OCI-LY3 (cell line): Measurements from ENCODE around the gene LYSMD2.
"Not testable (repeated sequence)": the region's sequence is repeated elsewhere in the genome, so short reads cannot be mapped to it uniquely, and the experiment has no call there.

Experiments
- H2AFZ ChIP-seq: fragments of 200-600, 300-600 bp; shearing (Covaris generic); 2 replicates; pipeline ENCODE4 v1.6.0; 2014; ENCODE audit warnings: antibody characterized with exemption, low read depth, low read length
- H3K27ac ChIP-seq: fragments of 200-600, 300-600 bp; sonication (generic); 2 replicates; pipeline ENCODE4 v1.5.1; 2014; ENCODE audit warnings: mild to moderate bottlenecking, low read length, moderate library complexity, mixed read lengths
- H3K27me3 ChIP-seq: fragments of 200-600, 300-600 bp; sonication (generic); 2 replicates; pipeline ENCODE4 v1.6.1; 2014; ENCODE audit warnings: low read depth, low read length, mixed read lengths
- H3K36me3 ChIP-seq: fragments of 200-600, 300-600 bp; sonication (generic); replicated peaks from 2 replicates; pipeline ENCODE3; 2014; ENCODE audit warnings: low read depth, low read length, mixed read lengths
- H3K4me1 ChIP-seq: fragments of 300-600, 200-600 bp; sonication (generic); 2 replicates; pipeline ENCODE4 v1.6.1; 2014; ENCODE audit warnings: low read length, mixed read lengths
- H3K4me2 ChIP-seq: fragments of 200-600, 300-600 bp; sonication (generic); 2 replicates; pipeline ENCODE4 v1.6.1; 2014; ENCODE audit warnings: low read length, mixed read lengths
- H3K4me3 ChIP-seq: fragments of 300-600, 200-600 bp; sonication (generic); 2 replicates; pipeline ENCODE4 v1.5.1; 2014; ENCODE audit warnings: antibody characterized with exemption, mild to moderate bottlenecking, low read length, moderate library complexity
- H3K79me2 ChIP-seq: fragments of 300-600, 200-600 bp; shearing (Covaris generic); 2 replicates; pipeline ENCODE4 v1.6.1; 2014; ENCODE audit warnings: mild to moderate bottlenecking, low read length, mixed read lengths
- H3K9ac ChIP-seq: fragments of 300-600, 200-600 bp; shearing (Covaris generic); 2 replicates; pipeline ENCODE4 v1.6.0; 2014; ENCODE audit warnings: mild to moderate bottlenecking, low read length, moderate library complexity
- H3K9me3 ChIP-seq: fragments of 200-600, 300-600 bp; shearing (Covaris generic); 2 replicates; pipeline ENCODE4 v1.6.1; 2014; ENCODE audit warnings: low read length, mixed read lengths; ENCODE audit not compliant: insufficient read depth
- H4K20me1 ChIP-seq: fragments of 200-600, 300-600 bp; sonication (generic); 2 replicates; pipeline ENCODE4 v1.6.1; 2016; ENCODE audit warnings: low read length, mixed read lengths; ENCODE audit not compliant: insufficient read depth
- CTCF ChIP-seq: fragments of 200-600, 300-600 bp; sonication (generic); IDR thresholded peaks from 2 replicates; pipeline ENCODE4 v1.5.1; 2014; ENCODE audit warnings: antibody characterized with exemption, low read length, low read depth
- EZH2phosphoT487 ChIP-seq: fragments of 200-600 bp; shearing (Covaris generic); IDR thresholded peaks from 2 replicates; pipeline ENCODE4 v1.6.1; 2018; ENCODE audit warnings: antibody characterized with exemption, mixed run types, low read depth

Gene LYSMD2

GRCh38 chr15:51737522-51738305 is at the start of gene LYSMD2:
Gene LYSMD2 (minus strand): TSS chr15:51737655. CDS start chr15:51737622, 33 bp downstream.
- Histone ChIP-seq H3K4me2 (peak within 1 kb of the TSS; percentile 91), H3K79me2 (peaks cover 55% of the 10 kb centered on the region), H4K20me1 (peaks cover 7% of the 10 kb centered on the region; the same call in 1 of the 2 replicates), H3K9ac (peak within 1 kb of the TSS; percentile 74), H3K4me1 (peaks cover 42% of the 10 kb centered on the region), H3K27me3 (no peaks in the 10 kb centered on the region), H2AFZ (peak within 1 kb of the TSS; percentile 48; the same call in 1 of the 2 replicates), H3K36me3 (peaks cover 8% of the 10 kb centered on the region), H3K27ac (peak within 1 kb of the TSS; percentile 94), H3K4me3 (peak within 1 kb of the TSS; percentile 75), H3K9me3 (no peaks in the 10 kb centered on the region)
- TF ChIP-seq CTCF, result no peak
- TF ChIP-seq EZH2phosphoT487, result no peak

- H3K4me2 ChIP-seq, H3K9me3 ChIP-seq, H2AFZ ChIP-seq, H3K79me2 ChIP-seq, H3K36me3 ChIP-seq, H3K9ac ChIP-seq, H3K27ac ChIP-seq, H3K4me3 ChIP-seq, H3K4me1 ChIP-seq, H4K20me1 ChIP-seq, H3K27me3 ChIP-seq: not testable (repeated sequence)
These were observed 49.7 kb upstream of the LYSMD2 start for GRCh38 chr15:51787130-51787529.

GRCh38 chr15:51783967-51784366 is 46.5 kb upstream of the LYSMD2 start:
- no peak overlapping the region for H2AFZ ChIP-seq
- no peak for TF ChIP-seq CTCF
- no peak for TF ChIP-seq EZH2phosphoT487
- no peak overlapping the region for H3K27ac ChIP-seq
- H4K20me1 ChIP-seq, result no peaks in the 10 kb centered on the region
- no peaks in the 10 kb centered on the region for H3K27me3 ChIP-seq
- no peak overlapping the region for H3K9ac ChIP-seq
- H3K36me3 ChIP-seq, result peaks cover 10% of the 10 kb centered on the region
- H3K4me2 ChIP-seq, result no peak overlapping the region
- no peak overlapping the region for H3K4me3 ChIP-seq
- H3K9me3 ChIP-seq, result no peaks in the 10 kb centered on the region
- H3K4me1 ChIP-seq, result 0 out of 2 replicates have a peak, but pooled peaks cover 3% of the 10 kb centered on the region
- H3K79me2 ChIP-seq, result no peaks in the 10 kb centered on the region

GRCh38 chr15:51782357-51782896 is 45.0 kb upstream of the LYSMD2 start:
- no peaks in the 10 kb centered on the region for H4K20me1 ChIP-seq
- H3K27ac ChIP-seq, result no peak overlapping the region
- H3K9ac ChIP-seq, result no peak overlapping the region
- H3K36me3 ChIP-seq, result peaks cover 10% of the 10 kb centered on the region
- TF ChIP-seq CTCF (peak; percentile 30), EZH2phosphoT487 (no peak)
- H3K27me3 ChIP-seq, result no peaks in the 10 kb centered on the region
- no peaks in the 10 kb centered on the region for H3K9me3 ChIP-seq
- no peak overlapping the region for H2AFZ ChIP-seq
- no peaks in the 10 kb centered on the region for H3K79me2 ChIP-seq
- no peak overlapping the region for H3K4me2 ChIP-seq
- no peak overlapping the region for H3K4me3 ChIP-seq
- H3K4me1 ChIP-seq, result 0 out of 2 replicates have a peak, but pooled peaks cover 3% of the 10 kb centered on the region
